Hypothalamus (tissue), 51 donors: ENCODE results near the gene RNF20.
"Not testable (repeated sequence)": the region's sequence is repeated elsewhere in the genome, so short reads cannot be mapped to it uniquely, and the experiment has no call there.

Experiments used
- DNase-seq, 51 donors: peaks; one replicate each; lab custom pipeline; 2025; lab: John Stamatoyannopoulos, UW

Gene RNF20

GRCh38 chr9:101586651-101587050 lies 53.0 kb downstream of the RNF20 start:
- DNase-seq = no peak

GRCh38 chr9:101587332-101588043 lies 53.8 kb downstream of the RNF20 start:
- no peak for DNase-seq

GRCh38 chr9:101590074-101590473 lies 56.4 kb downstream of the RNF20 start:
- DNase-seq = not testable (repeated sequence)

GRCh38 chr9:101590901-101591300 lies 57.2 kb downstream of the RNF20 start:
- no peak for DNase-seq

- no peak for DNase-seq
These were observed 58.3 kb downstream of the RNF20 start for GRCh38 chr9:101591787-101592446.

- no peak for DNase-seq
These were observed 59.1 kb downstream of the RNF20 start for GRCh38 chr9:101592788-101593187.

GRCh38 chr9:101593345-101593744 lies 59.7 kb downstream of the RNF20 start:
- DNase-seq = no peak

GRCh38 chr9:101594796-101595195 lies 61.1 kb downstream of the RNF20 start, which contains the start of gene PPP3R2:
TSS of gene PPP3R2 (minus strand) at chr9:101594969. CDS start at chr9:101594921, 48 bp downstream.
- DNase-seq = no peak

- peak in 8 of 51 donors; percentile 2 to 62 (median 6) for DNase-seq
These were observed 68.5 kb downstream of the RNF20 start for GRCh38 chr9:101601904-101602765.

GRCh38 chr9:101604296-101604695 lies 70.6 kb downstream of the RNF20 start:
- no peak for DNase-seq

- DNase-seq = no peak
These were observed 71.9 kb downstream of the RNF20 start for GRCh38 chr9:101605547-101605946.
